ENCODE results near the gene NCAPG.

NCAPG gene

GRCh38 chr4:17875402-17876070 is 64.8 kb downstream of the NCAPG start:
- no peak for DNase-seq

GRCh38 chr4:17876943-17877342 is 66.2 kb downstream of the NCAPG start:
- DNase-seq: no peak

- no peak for DNase-seq
These were observed 66.9 kb downstream of the NCAPG start for GRCh38 chr4:17877661-17878060.

GRCh38 chr4:17884063-17884462 is 73.3 kb downstream of the NCAPG start:
- DNase-seq: no peak

- DNase-seq: no peak
These were observed 73.7 kb downstream of the NCAPG start for GRCh38 chr4:17884511-17884910.

GRCh38 chr4:17889692-17890091 is 78.9 kb downstream of the NCAPG start:
- DNase-seq: no peak

- no peak for DNase-seq
These were observed 83.6 kb downstream of the NCAPG start for GRCh38 chr4:17894421-17894820.

All from inflammatory macrophage (primary cell).